Stimulated activated CD8-positive, alpha-beta memory T cell treated with anti-CD3 and anti-CD28 coated beads, Interleukin-15, amount 100 ng/mL, for 1 hour (primary cell): ENCODE results near the gene LYSMD1.

Experiments
- DNase-seq: peaks from one replicate; pipeline ENCODE4 v3.0.0-alpha.2; 2020; ENCODE audit warnings: low read depth

Gene LYSMD1

DNA sequence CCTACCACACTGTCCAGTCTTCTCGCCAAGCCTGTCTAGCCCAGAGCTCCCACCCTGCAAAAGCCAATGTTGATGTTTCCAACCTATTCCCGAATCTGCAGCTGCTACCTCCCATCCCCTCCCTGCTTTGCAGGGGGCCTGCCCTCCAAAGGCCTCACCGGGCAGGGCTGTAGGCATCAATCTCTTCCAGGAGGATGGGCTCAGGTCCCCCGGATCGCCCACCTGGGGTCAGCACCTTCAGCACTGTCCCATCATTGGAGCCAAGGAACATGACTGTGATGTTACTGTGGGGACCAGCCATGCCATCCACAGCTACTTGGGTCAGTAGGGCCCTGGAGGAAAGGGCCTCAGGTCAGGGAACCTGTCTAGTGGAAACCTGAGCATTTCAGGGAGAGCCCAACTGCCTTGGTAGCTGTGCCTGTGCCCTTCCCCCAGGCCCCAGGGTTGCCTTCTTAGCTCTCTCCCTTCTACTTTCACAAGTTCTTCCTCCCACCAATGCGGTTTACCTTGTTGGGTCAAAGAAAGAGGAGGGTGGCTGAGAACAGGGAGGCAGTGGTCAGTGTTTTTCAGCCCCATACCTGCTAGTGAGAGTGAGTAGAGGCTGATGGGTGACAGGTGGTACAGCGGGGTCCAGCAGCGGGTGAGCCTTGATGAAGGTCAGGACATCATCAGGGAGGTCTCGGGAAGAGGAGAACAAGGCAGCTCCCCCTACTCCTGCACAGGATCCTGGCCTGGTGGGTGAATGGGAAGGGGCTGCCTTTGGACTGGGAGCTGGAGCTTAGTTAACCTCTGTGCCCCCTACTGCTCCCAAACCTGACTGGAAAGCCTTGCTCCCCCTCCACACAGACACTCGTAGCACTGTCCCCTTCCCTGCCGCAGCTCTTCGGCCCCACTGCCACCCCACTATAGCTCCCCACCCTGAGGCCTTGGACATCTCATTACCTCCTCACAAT is 30.0 kb downstream of the LYSMD1 start:
- DNase-seq, result no peak

DNA sequence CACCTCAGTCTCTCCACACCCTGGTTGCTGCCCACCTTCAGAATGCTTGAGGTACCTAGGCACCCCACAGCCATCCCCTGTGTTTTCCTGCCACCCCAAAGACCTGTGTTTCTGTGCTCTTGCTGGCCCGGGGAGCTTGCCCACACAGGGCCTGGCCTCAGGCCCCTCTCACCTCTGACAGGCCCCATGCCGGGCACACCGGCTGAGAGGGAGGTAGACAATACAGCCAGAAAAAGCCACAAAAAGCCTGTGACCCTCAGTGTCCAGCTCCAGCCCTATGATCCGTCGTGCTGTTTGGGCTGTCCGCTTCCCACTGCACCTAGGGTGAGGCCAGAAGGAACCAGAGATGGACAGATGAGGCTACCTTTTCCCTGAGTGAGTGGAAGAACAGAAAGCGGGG is 30.7 kb downstream of the LYSMD1 start:
- no peak for DNase-seq

DNA sequence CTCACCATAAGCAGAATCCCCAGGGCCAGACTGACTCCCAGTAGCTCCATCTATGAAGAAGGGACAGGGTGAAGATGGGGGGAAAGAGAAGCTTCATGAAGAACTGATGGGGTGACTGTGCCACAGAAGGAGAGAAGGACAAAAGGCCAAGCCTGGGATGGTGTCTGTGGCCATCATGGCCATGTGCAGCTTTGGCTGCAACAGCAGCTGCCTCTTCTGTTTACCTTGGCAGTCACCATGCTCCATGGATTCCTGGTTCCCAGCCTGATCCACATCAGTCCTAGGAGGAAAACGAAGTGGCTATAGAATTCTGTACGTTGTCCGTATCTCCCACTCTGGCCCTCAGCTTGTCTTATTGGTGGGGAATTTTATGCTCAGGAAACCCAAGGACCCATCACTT is 31.3 kb downstream of the LYSMD1 start:
- DNase-seq, result no peak

DNA sequence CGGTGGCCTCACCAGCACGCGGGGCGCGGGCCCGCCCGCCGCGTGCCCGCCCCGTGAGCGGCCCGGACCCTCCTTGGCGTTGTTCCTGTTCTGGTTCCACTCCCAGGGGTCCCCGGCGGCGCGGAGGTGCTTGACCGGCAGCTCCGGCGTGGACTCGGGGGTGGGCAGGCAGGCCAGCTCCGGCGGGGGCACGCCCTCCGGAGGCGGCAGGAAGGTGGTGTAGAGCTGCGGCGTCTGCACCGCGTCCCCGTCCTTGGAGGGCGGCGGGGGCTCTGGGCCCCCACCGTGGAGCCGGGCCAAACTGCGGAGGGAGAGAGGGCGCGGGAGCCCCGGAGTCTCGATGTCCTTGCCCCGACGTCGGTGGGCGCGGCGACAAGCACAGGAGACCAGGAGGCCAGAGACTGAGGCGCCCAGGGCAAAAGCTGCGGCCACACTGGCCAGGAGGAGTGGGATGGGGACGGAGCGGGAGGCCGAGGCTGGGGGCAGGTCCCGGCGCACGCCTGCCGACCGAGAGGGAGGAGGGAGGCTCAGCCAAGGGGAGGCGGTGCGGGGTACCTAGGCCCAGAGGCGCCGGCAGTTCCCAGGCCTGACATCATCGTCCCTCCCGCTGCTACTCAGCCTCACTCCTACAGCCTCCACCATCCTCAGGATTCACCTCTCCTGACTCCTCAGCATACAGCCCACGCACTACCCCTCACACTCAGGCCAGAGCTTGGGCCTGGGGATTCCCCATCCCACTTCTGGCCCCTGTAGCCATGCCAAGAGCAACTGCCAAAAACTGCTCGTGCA is 32.5 kb downstream of the LYSMD1 start:
- DNase-seq, result no peak

DNA sequence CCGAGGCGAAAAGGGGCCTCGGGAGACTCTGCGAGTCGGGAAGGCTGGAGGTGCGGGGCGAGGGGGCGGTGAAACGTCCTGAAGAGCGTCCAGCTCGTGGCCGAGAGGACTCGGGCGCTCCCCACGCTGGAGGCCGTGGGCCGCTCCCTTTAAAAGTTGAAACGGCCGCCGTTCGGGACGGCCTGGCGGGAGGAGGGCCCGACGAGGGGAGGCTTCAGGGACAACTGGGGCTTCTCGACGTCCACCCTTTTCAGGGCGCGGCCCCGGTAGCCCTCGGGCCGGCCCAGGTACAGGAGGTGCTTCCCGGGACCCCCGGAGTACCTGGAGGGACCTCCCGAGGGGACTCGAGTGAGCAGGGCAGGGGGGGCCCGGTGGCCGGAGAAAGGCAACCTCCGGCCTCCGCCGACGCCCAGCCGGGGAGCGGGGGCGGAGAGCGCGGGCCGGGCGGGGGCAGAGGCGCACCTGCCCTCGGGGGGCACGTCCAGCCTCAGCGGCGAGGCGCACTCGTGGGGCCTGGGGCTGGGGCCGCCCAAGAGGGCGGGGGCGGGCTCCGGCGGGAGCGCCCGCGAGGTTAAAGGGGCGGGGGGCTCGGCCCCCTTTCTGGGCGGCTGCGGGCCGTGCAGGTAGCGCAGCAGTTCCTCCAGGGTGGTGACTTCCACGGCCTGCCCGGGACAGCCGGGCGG is 33.2 kb downstream of the LYSMD1 start:
- no peak for DNase-seq

DNA sequence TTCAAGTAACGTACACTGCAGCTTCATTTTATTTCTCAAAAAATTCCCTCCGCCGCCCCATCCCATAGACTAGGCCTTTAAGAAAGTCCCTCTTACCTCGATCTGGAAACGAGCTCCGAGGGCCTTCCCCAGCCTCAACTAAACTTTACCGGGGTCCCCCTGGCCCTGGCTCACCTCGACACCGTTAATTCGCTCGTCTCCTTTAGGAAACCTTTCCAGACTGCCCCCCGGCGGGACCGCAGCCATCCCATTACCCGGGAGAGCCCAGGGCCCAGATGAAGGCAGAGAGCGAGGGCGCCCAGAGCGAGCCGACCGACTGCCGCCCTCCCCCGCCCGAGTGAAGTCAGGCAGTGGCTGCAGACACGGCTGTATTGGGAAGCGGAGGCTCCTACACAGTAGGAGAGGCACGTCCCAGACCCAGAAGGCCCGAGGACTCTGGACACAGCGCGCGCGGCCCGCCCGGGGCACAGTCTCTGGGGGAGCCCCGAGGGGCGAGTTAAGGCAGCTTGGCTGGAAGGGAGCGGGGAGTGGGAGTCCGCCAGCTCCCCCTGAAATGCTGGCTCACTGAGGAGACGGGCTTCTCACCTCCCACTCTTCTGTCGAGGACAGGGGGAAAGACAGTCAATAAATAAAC is 33.9 kb downstream of the LYSMD1 start:
- no peak for DNase-seq

DNA sequence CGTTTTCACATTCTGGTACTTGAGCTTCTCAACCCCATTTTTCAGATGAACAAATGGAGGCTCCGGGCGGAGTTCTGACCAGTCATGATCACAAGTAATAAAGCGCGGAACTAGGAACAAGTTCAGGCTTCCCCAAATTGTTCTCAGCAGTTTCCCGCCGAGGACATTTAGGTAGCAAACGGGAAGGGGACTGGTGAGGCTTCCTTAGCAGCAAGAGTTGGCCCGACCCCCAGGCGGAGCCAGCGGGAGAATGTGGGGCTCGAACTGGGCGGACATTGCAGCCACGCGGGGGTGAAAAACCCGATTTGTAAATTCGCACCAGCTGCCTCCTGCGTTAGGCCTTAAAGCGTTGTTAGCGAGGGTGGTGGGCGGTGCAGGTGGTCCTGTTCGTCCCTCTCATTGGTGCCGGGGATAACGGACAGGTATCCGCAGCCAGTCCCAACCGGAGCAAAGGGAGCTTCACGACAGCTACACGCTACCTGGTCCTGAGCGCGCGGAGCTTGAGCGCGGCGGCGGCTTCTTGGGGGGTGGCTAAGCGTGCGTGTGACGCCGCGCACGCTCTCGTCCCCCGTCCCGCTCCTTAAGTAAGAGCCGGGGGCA is 34.6 kb downstream of the LYSMD1 start:
- peak; percentile 48 for DNase-seq

DNA sequence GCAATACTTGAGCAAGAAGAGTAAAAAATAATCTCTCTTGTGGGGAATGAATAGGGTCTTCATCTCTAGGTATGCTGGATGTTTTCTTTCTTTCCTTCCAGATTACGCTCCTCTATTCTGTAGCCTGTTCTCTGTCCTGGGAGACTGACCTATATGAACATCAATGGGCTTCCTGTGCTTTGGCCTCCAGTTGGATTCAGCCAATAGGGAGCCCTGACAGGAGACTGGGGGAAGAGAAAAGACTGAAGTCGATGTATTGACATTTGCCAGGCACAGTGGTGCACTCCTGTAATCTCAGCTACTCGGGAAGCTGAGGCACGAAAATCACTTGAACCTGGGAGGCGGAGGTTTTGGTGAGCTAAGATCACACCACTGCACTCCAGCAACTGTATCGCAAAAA is 36.9 kb downstream of the LYSMD1 start:
- no peak for DNase-seq

DNA sequence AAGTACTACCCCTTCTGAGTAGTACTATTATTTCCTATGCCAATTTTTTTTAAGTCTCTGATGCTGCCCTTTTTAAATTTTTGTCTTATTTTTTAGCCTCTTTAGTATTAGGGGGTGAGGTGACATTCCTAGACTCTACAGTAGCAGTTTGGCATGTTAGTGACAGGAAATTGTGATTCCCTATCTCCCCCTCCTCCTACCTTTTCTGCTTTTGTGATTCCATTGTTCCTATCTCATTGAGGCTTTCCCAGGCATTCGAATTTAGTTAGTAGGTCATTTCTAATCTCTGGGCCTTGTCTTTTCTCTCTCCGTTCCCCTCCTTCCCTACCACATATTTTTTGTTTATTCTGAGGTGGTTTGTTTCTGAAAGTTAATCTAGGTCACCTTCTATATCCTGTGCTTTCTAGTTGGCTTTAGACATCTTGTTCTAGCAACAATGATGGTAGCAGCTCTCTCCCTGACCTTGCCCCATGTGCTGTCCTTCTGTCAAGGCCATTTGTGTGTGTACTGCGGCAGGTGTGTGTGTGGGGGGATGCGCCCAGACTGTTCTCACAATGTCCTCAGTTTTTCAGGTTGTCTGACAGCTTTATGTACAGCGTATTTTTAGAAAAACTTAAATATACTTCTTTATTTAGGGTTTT is 40.8 kb downstream of the LYSMD1 start:
- no peak for DNase-seq

DNA sequence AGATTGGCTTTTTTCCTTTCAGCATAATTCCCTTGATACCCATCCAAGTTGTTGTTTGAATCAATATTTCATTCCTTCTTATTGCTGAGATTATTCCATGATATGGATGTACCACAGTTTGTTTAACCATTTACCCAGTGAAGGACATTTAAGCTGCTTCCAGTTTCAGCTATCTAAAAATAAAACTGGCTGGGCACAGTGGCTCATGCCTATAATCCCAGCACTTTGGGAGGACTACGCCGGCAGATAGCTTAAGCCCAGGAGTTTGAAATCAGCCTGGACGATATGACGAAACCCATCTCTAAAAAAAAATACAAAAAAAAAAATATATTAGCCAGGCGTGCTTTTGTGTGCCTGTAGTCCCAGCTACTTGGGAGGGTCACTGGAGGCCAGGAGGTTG is 51.8 kb downstream of the LYSMD1 start:
- no peak for DNase-seq
